GM18861 (cell line): ENCODE results near the gene PDE4D.
"Not testable (repeated sequence)": the region's sequence is repeated elsewhere in the genome, so short reads cannot be mapped to it uniquely, and the experiment has no call there.

ENCODE experiments used
- ATAC-seq: cut with Tn5 transposase; IDR thresholded peaks from one replicate; pipeline ENCODE4 v1.9.1; 2021; ENCODE audit not compliant: unreplicated experiment

PDE4D gene

DNA sequence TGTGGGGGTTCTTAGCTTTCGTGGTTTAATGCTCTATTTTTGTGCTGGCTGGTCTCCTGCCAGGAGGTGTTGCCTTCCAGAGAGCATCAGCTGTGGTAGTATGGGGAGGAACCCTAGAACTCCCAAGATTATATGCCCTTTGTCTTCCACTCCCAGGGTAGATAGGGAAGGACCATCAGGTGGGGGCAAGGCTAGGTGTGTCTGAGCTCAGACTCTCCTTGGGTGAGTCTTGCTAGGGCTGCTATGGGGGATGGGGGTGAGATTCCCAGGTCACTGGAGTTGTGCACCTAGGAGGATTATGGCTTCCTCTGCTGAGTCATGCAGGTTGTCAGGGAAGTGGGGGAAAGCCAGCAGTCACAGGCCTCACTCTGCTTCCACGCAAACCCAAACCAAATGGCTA, 584.8 kb downstream of the PDE4D start:
- ATAC-seq = not testable (repeated sequence)

DNA sequence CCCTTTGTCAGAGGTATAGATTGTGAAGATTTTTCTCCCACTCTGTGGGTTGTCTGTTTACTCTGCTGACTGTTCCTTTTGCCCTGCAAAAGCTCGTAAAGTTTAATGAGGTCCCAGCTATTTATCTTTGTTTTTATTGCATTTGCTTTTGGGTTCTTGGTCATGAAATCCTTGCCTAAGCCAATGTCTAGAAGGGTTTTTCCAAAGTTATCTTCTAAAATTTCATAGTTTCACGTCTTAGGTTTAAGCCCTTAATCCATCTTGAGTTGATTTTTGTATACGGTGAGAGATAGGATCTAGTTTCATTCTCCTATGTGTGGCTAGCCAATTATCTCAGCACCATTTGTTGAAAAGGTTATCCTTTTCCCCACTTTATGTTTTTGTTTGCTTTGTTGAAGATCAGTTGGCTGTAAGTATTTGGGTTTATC, 590.2 kb downstream of the PDE4D start:
- not testable (repeated sequence) for ATAC-seq

DNA sequence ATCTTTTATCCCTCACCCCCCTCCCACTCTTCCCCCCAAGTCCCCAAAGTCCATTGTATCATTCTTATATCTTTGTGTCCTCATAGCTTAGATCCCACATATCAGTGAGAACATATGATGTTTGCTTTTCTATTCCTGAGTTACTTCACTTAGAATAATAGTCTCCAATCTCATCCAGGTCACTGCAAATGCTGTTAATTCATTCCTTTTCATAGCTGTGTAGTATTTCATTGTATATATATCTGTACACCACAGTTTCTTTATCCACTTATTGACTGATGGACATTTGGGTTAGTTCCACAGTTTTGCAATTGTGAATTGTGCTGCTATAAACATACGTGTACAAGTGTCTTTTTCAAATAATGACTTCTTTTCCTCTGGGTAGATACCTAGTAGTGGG, 591.0 kb downstream of the PDE4D start:
- not testable (repeated sequence) for ATAC-seq

DNA sequence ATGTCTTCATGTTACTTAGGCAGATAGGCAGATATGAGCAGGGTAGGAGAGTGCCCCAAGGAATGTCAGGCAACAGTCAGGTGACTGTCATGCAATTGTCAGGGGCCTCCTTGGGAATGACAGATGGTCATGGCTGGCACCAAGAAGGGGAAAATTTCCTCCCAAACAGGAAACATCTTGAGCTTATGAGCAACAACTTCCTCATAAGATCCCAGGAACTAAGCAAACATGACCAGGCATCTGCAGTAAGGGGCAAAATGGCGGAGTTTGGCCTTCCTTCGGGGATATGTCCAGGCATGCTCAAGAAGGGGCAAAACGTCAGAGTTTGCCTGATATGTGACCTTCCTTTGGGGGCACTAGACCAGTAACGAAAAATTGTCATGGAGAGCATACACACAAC, 591.8 kb downstream of the PDE4D start:
- ATAC-seq = no peak

DNA sequence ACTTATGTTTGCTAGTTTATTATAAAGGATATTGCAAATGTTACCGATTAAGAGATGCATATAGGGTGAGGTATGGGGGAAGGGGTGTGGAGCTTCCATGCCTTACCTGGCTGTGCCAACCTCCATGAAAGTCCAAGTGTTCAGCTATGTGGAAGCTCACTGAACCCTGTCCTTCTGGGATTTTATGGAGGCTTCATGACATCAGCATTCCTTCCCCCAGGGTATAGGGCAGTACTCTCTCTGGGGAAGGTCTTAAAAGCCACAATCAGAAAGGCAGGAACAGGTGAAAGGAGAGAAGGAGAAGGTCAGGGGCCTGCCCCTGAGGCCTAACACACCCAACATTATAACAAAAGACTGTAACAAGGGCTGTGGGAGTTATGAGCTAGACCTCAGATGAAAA, 592.6 kb downstream of the PDE4D start:
- ATAC-seq = no peak

GRCh38 chr5:59299006-59299405, 594.5 kb downstream of the PDE4D start:
- ATAC-seq = no peak

GRCh38 chr5:59296317-59297264, 596.9 kb downstream of the PDE4D start:
- ATAC-seq = no peak

DNA sequence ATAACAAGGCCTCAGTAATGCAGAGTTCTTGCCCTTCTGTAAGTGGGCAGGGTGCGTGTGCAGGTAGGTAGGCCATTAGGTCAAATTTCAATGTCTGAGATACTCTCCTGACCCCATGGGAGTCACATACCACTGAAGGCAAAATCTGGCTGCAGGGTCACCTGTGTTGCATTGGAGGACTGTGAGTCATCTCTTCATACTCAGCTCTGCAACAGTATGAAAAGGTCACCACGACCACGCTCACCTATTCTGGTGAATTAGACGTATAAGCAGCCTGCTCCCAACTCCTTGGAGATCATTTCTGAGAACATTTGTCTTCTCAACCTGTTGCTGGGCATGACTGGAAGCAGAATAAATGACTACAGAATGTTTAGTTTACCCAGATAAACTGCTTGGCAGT, 599.8 kb downstream of the PDE4D start:
- no peak for ATAC-seq

- ATAC-seq = no peak
These were observed 601.6 kb downstream of the PDE4D start for GRCh38 chr5:59291941-59292340.

DNA sequence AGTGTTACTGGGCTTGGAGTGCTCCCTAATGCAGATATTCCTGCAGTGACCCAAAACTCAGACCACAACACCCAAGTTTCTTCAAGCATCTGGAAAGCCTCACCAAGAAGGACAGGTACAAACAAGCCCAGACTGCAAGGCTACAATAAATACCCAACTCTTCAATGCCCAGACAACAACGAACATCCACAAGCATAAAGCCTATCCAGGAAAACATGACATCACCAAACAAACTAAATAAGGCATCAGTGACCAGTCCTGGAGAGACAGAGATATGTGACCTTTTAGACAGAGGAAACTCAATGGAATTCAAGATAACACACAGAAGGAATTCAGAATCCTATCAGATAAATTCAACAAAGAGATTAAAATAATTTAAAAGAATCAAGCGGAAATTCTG, 605.6 kb downstream of the PDE4D start:
- ATAC-seq = no peak

GRCh38 chr5:59287361-59287760, 606.2 kb downstream of the PDE4D start:
- ATAC-seq = no peak

DNA sequence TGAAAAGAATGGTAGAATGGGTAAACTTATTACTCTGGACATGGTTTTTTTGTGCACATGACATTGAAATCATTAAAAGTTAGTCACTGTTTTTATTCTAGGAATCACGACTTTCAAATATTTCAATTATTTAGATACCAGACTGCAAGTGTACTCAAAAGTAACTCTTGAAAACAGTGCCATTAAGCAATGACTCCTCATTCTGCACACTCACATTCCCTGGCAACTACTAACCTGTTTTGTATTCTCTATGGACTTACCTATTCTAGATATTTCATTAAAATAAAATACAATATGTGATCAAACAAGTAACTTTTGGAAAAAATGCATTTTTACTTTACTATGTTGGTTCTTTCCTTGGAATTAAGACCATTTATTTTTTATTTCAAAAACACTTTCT, 607.0 kb downstream of the PDE4D start:
- no peak for ATAC-seq

DNA sequence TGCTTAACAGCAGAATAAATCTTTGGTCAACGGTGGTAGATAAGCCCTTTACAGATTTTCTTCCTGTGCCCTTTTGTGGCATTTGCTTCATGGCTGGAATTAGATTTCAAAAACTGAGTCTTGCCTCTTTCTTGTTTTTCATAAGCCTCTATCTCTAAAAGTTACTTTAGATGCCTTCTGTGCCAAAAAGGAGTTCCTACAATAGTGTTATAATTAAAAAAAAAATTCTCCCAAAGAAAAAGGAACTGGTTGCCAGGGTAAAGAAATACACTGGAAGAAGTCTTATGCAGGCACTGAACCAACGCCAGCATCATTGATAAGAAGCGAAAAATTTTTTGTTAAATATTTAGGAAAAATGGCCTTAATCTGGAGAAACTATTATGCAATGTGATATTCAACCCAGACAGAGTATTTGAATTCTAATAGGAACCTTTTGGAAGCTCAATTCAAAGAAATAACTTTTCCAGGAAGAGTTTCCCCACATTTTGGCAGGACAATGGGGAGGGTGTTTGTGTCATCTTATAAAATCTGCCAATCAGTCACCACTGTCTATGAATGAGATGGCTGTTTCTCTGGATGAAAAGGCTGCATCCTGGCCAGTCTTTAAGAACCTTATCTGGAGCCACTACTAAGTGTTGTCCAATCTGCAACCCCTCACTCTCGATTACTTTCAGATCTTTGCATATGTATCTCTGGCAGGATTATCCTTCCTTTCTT, 608.1 kb downstream of the PDE4D start:
- ATAC-seq = no peak

DNA sequence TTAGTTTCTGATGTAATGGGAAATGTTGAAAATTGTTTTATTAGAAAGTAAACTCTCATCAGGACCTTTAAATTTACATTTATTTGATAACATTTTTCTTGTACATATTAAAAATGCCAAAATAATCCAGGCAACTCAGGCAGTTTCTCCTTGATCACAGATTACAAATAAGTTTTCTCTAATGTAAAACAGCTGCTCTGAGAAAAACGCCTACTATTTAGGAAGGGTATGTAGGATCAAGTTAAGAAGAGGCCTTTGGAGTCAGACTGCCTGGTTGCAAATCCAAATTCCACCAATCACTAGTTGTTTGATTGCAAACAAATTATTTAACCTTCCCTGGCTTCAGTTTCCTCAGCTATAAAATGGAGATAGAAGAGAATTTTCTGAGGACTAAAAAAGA, 610.8 kb downstream of the PDE4D start:
- ATAC-seq = no peak

- no peak for ATAC-seq
These were observed 613.5 kb downstream of the PDE4D start for GRCh38 chr5:59279979-59280378.

DNA sequence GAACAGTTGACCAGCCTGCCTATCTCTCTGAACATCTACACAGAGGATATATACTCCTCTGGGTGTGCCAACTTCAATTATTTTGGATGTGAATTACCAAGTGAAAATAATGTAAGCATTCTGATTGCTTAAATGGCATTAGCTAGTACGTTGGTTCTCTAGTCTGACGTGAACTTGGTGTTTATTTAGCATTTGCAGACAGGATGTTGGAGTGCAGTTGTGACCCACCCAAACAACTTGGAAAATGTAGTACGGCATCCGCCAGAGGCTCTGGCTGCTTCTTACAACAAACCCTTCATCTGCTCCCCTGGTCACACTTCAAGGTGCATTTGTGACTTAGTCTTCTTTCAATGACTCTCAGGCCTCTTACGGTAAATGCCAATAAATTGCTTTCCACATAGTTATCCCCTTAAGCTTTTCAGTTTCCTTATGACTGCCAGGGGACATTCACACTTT, 616.6 kb downstream of the PDE4D start:
- ATAC-seq = no peak

DNA sequence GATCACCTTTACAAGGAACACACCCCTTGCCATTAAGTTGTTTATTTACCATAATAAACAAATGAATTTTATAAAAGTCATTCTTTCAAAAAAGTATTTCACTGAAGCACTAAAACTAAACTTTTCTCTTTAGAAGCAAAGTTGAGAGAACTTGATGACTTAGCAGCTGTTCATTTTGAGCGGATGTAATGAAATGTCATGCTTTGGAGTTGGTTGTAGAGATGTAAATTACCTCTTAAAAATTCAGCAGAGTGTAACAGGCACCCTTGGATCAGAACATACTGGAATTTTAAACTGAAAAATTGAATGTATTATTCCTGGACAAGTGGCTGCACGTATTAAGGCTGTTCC, 617.2 kb downstream of the PDE4D start:
- no peak for ATAC-seq

GRCh38 chr5:59275510-59276324, 617.8 kb downstream of the PDE4D start:
- no peak for ATAC-seq

- no peak for ATAC-seq
These were observed 618.4 kb downstream of the PDE4D start for GRCh38 chr5:59275170-59275509.

DNA sequence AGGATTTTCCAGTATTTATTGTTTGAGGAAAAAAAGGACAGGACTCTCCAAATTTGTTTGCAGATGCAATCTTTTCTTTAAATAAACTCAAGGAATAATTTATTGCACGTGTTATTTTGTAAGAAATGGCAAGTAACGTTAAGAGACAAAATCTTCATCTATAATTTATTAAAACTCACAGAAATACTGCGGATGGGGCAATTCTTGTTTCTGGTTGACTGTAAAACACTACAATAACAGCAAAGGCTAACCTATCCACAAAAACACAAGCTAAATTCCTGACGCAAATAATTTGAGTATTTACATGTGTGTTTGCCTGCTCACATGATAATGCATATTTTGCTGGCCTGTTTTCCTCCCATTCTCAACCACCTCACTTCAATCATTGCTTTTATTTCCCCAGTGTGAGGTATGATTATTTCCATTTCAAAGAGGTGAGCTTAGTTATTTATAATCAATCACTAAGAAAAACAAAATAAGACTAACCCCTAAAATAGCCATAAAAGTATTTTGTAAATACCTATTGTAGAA, 619.4 kb downstream of the PDE4D start:
- no peak for ATAC-seq

- ATAC-seq = no peak
These were observed 620.6 kb downstream of the PDE4D start for GRCh38 chr5:59272809-59273427.
